ENCODE data around the gene ZNF613.
"Not testable (repeated sequence)": the region's sequence is repeated elsewhere in the genome, so short reads cannot be mapped to it uniquely, and the experiment has no call there.

ZNF613 gene

GRCh38 chr19:51926784-51927741, at the start of gene ZNF613:
Gene ZNF613 (plus strand): TSS chr19:51927472. CDS start chr19:51936221, 8,749 bp downstream.
- DNase-seq (ENCODE audit: low read depth in 2 of 2), result peak; percentile 54 to 73

GRCh38 chr19:51882518-51882917, 44.8 kb upstream of the ZNF613 start:
- no peak for DNase-seq (ENCODE audit: low read depth in 2 of 2)

GRCh38 chr19:51884713-51885112, 42.6 kb upstream of the ZNF613 start:
- DNase-seq (ENCODE audit: low read depth in 2 of 2), result no peak

GRCh38 chr19:51887522-51888498, 39.5 kb upstream of the ZNF613 start, which contains the start of gene ZNF577:
Gene ZNF577 (minus strand): TSS chr19:51887951. CDS start chr19:51880382, 7,569 bp downstream.
- DNase-seq (ENCODE audit: low read depth in 2 of 2), result peak; percentile 30 to 55

- DNase-seq (ENCODE audit: low read depth in 2 of 2), result no peak
Measured at GRCh38 chr19:51889934-51890333, 37.3 kb upstream of the ZNF613 start.

- DNase-seq (ENCODE audit: low read depth in 2 of 2), result no peak
Measured at GRCh38 chr19:51891193-51891747, 36.0 kb upstream of the ZNF613 start.

GRCh38 chr19:51901860-51902259, 25.4 kb upstream of the ZNF613 start:
- no peak for DNase-seq (ENCODE audit: low read depth in 2 of 2)

GRCh38 chr19:51903192-51903591, 24.1 kb upstream of the ZNF613 start:
- DNase-seq (ENCODE audit: low read depth in 2 of 2), result no peak

- peak; percentile 54 to 71 for DNase-seq (ENCODE audit: low read depth in 2 of 2)
Measured at GRCh38 chr19:51904331-51905165, 22.7 kb upstream of the ZNF613 start, which contains the start of gene ZNF649. Gene ZNF649 (minus strand): TSS chr19:51905017. CDS start chr19:51900107, 4,910 bp downstream.

- DNase-seq (ENCODE audit: low read depth in 2 of 2), result no peak
Measured at GRCh38 chr19:51905206-51905605, 22.1 kb upstream of the ZNF613 start.

- DNase-seq (ENCODE audit: low read depth in 2 of 2), result not testable (repeated sequence)
Measured at GRCh38 chr19:51905639-51906038, 21.6 kb upstream of the ZNF613 start.

- not testable (repeated sequence) for DNase-seq (ENCODE audit: low read depth in 2 of 2)
Measured at GRCh38 chr19:51906108-51906507, 21.2 kb upstream of the ZNF613 start.

GRCh38 chr19:51907981-51908380, 19.3 kb upstream of the ZNF613 start:
- not testable (repeated sequence) for DNase-seq (ENCODE audit: low read depth in 2 of 2)

- DNase-seq (ENCODE audit: low read depth in 2 of 2), result no peak
Measured at GRCh38 chr19:51915324-51915867, 11.9 kb upstream of the ZNF613 start.

GRCh38 chr19:51916167-51916566, 11.1 kb upstream of the ZNF613 start:
- no peak for DNase-seq (ENCODE audit: low read depth in 2 of 2)

- DNase-seq (ENCODE audit: low read depth in 2 of 2), result no peak
Measured at GRCh38 chr19:51919606-51920005, 7.7 kb upstream of the ZNF613 start.

- DNase-seq (ENCODE audit: low read depth in 2 of 2), result no peak
Measured at GRCh38 chr19:51921949-51922348, 5.3 kb upstream of the ZNF613 start.

GRCh38 chr19:51926426-51926783, 867 bp upstream of the ZNF613 start:
- DNase-seq (ENCODE audit: low read depth in 2 of 2), result no peak

- DNase-seq (ENCODE audit: low read depth in 2 of 2), result no peak
Measured at GRCh38 chr19:51927859-51928258, 587 bp downstream of the ZNF613 start.

- DNase-seq (ENCODE audit: low read depth in 2 of 2), result no peak
Measured at GRCh38 chr19:51931921-51932320, 4.6 kb downstream of the ZNF613 start.
